ENCODE data around the gene LMF1.

LMF1 gene

DNA sequence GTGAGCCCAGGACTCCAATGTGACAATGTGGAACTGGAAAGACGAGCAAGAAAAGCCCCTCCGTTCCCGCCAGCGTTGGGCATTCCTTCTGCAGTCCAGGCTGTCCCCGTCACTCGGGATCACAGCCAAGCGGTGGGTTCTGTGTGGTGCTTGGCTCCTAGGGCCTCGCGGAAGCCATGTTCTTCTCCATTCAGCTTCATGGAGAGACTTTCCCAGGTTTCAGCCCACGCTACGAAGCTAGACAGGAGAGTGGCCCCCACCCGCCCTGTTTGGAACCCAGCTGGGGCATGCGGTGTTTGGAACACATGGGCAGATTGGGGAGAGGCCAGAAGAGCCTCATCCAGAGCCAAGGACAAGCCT is 5.8 kb downstream of the LMF1 start:
- H3K4me3 Mint-ChIP-seq, result peak overlapping the region in 2 of 3 experiments; percentile 21 to 41
- peak overlapping the region in 1 of 3 experiments; percentile 68 for H3K27ac Mint-ChIP-seq
- H3K9me3 Mint-ChIP-seq, result peaks cover 12% of the 10 kb centered on the region
- TF ChIP-seq, protein P1, sequence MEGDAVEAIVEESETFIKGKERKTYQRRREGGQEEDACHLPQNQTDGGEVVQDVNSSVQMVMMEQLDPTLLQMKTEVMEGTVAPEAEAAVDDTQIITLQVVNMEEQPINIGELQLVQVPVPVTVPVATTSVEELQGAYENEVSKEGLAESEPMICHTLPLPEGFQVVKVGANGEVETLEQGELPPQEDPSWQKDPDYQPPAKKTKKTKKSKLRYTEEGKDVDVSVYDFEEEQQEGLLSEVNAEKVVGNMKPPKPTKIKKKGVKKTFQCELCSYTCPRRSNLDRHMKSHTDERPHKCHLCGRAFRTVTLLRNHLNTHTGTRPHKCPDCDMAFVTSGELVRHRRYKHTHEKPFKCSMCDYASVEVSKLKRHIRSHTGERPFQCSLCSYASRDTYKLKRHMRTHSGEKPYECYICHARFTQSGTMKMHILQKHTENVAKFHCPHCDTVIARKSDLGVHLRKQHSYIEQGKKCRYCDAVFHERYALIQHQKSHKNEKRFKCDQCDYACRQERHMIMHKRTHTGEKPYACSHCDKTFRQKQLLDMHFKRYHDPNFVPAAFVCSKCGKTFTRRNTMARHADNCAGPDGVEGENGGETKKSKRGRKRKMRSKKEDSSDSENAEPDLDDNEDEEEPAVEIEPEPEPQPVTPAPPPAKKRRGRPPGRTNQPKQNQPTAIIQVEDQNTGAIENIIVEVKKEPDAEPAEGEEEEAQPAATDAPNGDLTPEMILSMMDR (IDR thresholded peaks at IDR 0.05; ENCODE audit: unreplicated experiment in 3 of 3), result no peak
- no peaks in the 10 kb centered on the region for H3K27me3 Mint-ChIP-seq (ENCODE audit: low read depth)
- H3K36me3 Mint-ChIP-seq (ENCODE audit: low read depth), result peaks cover 43% of the 10 kb centered on the region
- peaks cover 46% of the 10 kb centered on the region for H3K4me1 Mint-ChIP-seq

DNA sequence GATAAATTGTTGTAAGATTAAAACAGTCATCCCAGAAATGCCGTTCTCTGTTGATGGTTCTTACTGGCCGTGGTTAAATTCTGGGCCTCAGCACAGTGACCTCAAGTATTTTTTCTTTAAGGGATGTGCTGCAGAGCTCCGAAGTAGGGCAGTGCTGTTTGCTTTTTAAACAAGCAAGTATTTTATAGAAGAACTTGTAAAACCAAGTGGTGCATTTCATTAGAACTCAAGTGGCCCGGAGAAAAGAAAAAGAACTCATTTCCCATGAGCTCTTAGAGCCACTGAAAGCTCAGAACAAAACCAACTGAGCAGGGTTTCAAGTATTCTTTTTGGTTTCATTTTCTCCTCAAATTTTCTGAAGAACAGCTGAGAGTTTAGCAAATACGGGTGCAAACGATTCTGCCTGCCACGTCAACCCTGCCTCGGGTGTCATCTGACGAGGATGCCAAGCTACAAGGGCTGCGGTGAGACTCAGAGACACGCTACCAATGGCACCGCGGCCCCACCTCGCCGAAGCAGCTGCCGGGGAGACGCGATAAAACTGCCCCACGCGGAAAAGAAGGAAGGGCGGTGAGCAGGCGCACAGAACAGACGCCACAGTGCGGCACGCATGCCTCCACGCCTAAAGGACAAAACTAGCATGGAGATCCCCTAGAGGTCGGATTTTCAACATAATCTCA is 6.3 kb downstream of the LMF1 start:
- TF ChIP-seq, protein P1 (IDR thresholded peaks at IDR 0.05; ENCODE audit: unreplicated experiment in 3 of 3), result no peak
- Mint-ChIP-seq H3K36me3 (ENCODE audit: low read depth) (peaks cover 43% of the 10 kb centered on the region), H3K27me3 (ENCODE audit: low read depth) (no peaks in the 10 kb centered on the region), H3K9me3 (peaks cover 12% of the 10 kb centered on the region), H3K4me3 (peak overlapping the region in 1 of 3 experiments; percentile 41), H3K27ac (peak overlapping the region; percentile 39 to 68 (median 51)), H3K4me1 (peaks cover 45% of the 10 kb centered on the region)

DNA sequence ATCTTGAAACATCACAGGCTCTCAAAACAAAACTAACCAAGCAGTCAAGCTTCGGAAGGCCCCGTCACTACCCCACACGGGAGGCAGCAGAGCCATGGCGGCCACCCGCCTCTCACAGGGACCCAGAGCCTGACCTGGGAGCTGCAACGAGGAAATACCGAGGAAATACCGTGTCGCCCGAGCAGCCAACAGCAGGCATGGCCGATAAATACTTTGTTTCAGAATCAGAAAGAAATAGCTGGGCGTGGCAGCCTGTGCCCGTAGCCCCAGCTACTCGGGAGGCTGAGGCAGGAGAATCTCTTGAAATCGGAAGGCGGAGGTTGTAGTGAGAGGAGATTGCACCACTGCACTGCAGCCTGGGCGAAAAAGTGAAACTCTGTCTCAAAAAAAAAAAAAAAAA is 6.9 kb downstream of the LMF1 start:
- TF ChIP-seq, protein P1 (IDR thresholded peaks at IDR 0.05; ENCODE audit: unreplicated experiment in 3 of 3), result no peak

DNA sequence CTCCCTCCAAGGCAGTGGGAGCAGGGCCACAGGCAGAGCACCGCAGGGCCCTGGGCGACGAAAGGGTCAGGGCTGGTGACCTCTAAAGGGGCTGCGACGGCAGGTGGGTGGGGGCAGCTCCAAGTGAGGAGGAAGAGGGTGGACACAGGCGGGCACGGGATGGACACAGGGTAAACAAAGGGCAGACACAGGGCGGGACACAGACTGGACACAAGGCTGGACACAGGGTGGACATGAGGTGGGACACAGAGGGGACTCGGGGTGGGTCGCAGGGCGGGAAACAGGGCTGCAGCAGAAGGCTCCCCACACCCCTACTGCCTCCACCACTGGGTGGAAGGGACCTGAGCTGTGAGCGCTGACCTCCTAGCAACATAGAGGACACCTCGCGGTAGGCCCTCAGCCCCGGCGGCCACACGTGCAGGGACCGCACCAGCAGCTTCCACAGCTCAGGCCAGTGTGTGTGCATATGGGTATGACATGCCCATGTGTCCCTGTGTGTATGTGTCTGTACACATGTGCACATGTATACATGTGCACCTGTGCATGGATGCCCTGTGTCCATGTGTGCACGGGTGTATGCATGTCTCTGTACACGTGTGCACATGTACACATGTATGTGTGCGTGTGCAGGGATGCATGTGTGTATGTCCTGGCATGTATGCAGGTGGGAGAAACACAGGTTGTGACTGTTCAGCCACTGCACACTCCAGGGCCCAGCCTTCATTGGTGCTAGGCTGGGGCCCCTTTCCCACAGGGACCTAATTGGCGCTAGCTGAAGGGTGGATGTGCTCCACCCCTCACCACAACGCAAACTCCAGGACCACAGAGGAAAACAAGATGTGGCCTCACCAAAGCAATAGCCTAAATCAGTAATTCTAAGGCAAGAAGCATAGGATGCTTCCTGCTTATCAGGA is 7.6 kb downstream of the LMF1 start:
- peak overlapping the region in 1 of 3 experiments; percentile 39 for H3K4me3 Mint-ChIP-seq
- H3K27me3 Mint-ChIP-seq (ENCODE audit: low read depth), result no peaks in the 10 kb centered on the region

More for the DNA sequence above, 6.9 kb downstream of the LMF1 start:
- Mint-ChIP-seq H3K9me3 (peaks cover 12% of the 10 kb centered on the region), H3K27ac (peak overlapping the region in 1 of 3 experiments; percentile 68), H3K4me1 (peaks cover 46% of the 10 kb centered on the region), H3K4me3 (peak overlapping the region in 1 of 3 experiments; percentile 39), H3K27me3 (ENCODE audit: low read depth) (no peaks in the 10 kb centered on the region), H3K36me3 (ENCODE audit: low read depth) (peaks cover 43% of the 10 kb centered on the region)

DNA sequence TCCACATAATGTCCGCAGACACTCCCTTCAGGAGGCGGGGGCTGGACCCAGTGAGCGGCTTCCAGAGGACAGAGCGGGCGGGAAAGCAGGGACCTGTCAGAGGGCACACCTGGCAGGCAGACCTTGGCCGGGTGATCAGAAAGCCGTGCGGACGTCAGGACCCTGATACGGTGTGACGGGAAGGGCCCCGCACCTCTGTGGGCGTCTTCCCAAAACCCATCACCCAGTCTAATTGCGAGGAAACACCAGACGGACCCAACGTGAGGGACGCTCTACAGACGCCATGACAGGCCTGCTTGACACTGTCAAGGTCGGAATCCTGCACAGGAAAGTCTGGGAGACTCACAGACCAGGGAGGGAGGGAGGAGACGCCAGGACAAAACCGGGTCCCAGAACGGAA is 8.4 kb downstream of the LMF1 start:
- H3K27me3 Mint-ChIP-seq (ENCODE audit: low read depth), result no peaks in the 10 kb centered on the region
- peaks cover 35% of the 10 kb centered on the region for H3K4me1 Mint-ChIP-seq
- TF ChIP-seq, protein P1 (IDR thresholded peaks at IDR 0.05; ENCODE audit: unreplicated experiment in 3 of 3), result no peak
- H3K36me3 Mint-ChIP-seq (ENCODE audit: low read depth), result peaks cover 36% of the 10 kb centered on the region
- H3K4me3 Mint-ChIP-seq, result no peak overlapping the region
- H3K27ac Mint-ChIP-seq, result no peak overlapping the region
- H3K9me3 Mint-ChIP-seq, result peaks cover 15% of the 10 kb centered on the region

More for the DNA sequence above, 7.6 kb downstream of the LMF1 start:
- TF ChIP-seq, protein P1 (IDR thresholded peaks at IDR 0.05; ENCODE audit: unreplicated experiment in 3 of 3), result no peak
- peak overlapping the region in 2 of 3 experiments; percentile 8 to 68 for H3K27ac Mint-ChIP-seq
- peaks cover 37% of the 10 kb centered on the region for H3K36me3 Mint-ChIP-seq (ENCODE audit: low read depth)
- H3K9me3 Mint-ChIP-seq, result peaks cover 12% of the 10 kb centered on the region
- peaks cover 38% of the 10 kb centered on the region for H3K4me1 Mint-ChIP-seq
